Measurements from ENCODE around the gene ZNF862. TPM values are rescaled to one million over a fixed set of nuclear protein-coding genes. Genes with fewer than 3 reads are reported as not detected.

ZNF862 gene
- total and polyA plus RNA-seq, 2 of the 8 experiments (the other 6 are each of a cell fraction or from before 2014, with no cell fraction given): 1.8 to 3.9 TPM

GRCh38 chr7:149871576-149871975 is 33.4 kb downstream of the ZNF862 start:
- Histone ChIP-seq H3K27me3 (replicated peaks in 1 of 4; ENCODE audit: control insufficient read depth in 3 of 4, extremely low read depth in 1 of 4, insufficient read depth in 3 of 4, low read length in 3 of 4) (peaks cover 0 to 22% (median 14%) of the 10 kb centered on the region in 4 experiments; a peak in 6 of 7 replicates), H2AK5ac (ENCODE audit: low read depth, low read length) (no peak overlapping the region), H4K20me1 (replicated peaks in 1 of 2; ENCODE audit: control insufficient read depth in 1 of 2, insufficient read depth in 2 of 2, low read length in 2 of 2) (no peaks in the 10 kb centered on the region), H3K18ac (ENCODE audit: extremely low read depth, low read length) (no peak overlapping the region), H4K91ac (replicated peaks; ENCODE audit: insufficient read length, low read length) (no peak overlapping the region), H2BK12ac (ENCODE audit: low read depth, low read length) (no peak overlapping the region), H4K5ac (ENCODE audit: insufficient read length, low read depth, low read length) (no peak overlapping the region), H3K36me3 (ENCODE audit: control insufficient read depth in 2 of 4, insufficient read depth in 4 of 4, low read length in 3 of 4) (peaks cover 0 to 3% (median 0%) of the 10 kb centered on the region in 4 experiments; a peak in 2 of 8 replicates), H2BK5ac (ENCODE audit: low read depth, low read length) (no peak overlapping the region), H3K79me1 (ENCODE audit: low read depth, low read length) (no peaks in the 10 kb centered on the region), H4K8ac (ENCODE audit: extremely low read depth, insufficient read depth, low read length) (no peak overlapping the region), H3K4me3 (ENCODE audit: extremely low read depth in 1 of 4, insufficient read depth in 2 of 4, low read depth in 3 of 4, low read length in 4 of 4) (no peak overlapping the region), H3K56ac (replicated peaks; ENCODE audit: insufficient read length, low read depth, low read length) (no peak overlapping the region), H2BK15ac (ENCODE audit: low read length) (no peak overlapping the region), H2BK120ac (replicated peaks; ENCODE audit: low read depth, low read length) (no peak overlapping the region), H3K4me1 (replicated peaks in 1 of 4; ENCODE audit: control insufficient read depth in 3 of 4, insufficient read depth in 4 of 4, low read length in 3 of 4) (peaks cover 0 to 12% (median 4%) of the 10 kb centered on the region in 4 experiments; a peak in 4 of 7 replicates), H3K9ac (replicated peaks in 1 of 4; ENCODE audit: extremely low read depth in 1 of 4, low read depth in 3 of 4, low read length in 3 of 4) (no peak overlapping the region), H3K9me3 (ENCODE audit: insufficient read depth in 2 of 2, low read depth in 1 of 2, low read length in 1 of 2) (no peaks in the 10 kb centered on the region), H2AFZ (ENCODE audit: low read length) (no peak overlapping the region), H3K23ac (ENCODE audit: insufficient read length) (no peak overlapping the region), H3K4ac (replicated peaks; ENCODE audit: insufficient read length, low read depth, low read length) (no peak overlapping the region), H3K23me2 (ENCODE audit: low read depth, low read length) (peaks cover 11% of the 10 kb centered on the region; the same call in 1 of the 2 replicates), H3K27ac (ENCODE audit: low read depth, low read length) (no peak overlapping the region), H3K79me2 (ENCODE audit: control insufficient read depth in 1 of 2, insufficient read depth in 2 of 2, low read length in 2 of 2) (no peaks in the 10 kb centered on the region), H3K14ac (ENCODE audit: insufficient read length) (no peak overlapping the region), H3K4me2 (ENCODE audit: insufficient read depth in 1 of 2, low read depth in 2 of 2, low read length in 2 of 2) (no peak overlapping the region), H2BK20ac (ENCODE audit: low read length) (no peak overlapping the region)
- CTCF ChIA-PET (ENCODE audit: partially characterized antibody): interaction anchor here (0.6 to 5.5 kb wide), 6 partner anchors 11 to 139 kb away, joined by 3 to 60 read pairs (median 4); no protein-coding TSS in a partner anchor
- FAIRE-seq (no peak), DNase-seq (ENCODE audit: low read depth in 1 of 2, low spot score in 2 of 2) (no peak)
- 87% methylated on average over 1 of the region's 1 CpG; no CpG with 5 or more reads in 1 of the 2 experiments for WGBS, 2 experiments (ENCODE audit: extremely low coverage in 1 of 2, insufficient coverage in 1 of 2, insufficient read length in 1 of 2, insufficient replicate concordance in 2 of 2, low coverage in 1 of 2, low lambda C conversion rate in 2 of 2, missing lambda C conversion rate in 1 of 2)
- POLR2A ChIA-PET (ENCODE audit: partially characterized antibody): interaction anchor here (1.0 kb wide), 1 partner anchor 27 kb away, joined by 4 read pairs; no protein-coding TSS in a partner anchor
- TF ChIP-seq KDM1A (IDR thresholded peaks at IDR 0.05; ENCODE audit: borderline replicate concordance, low read length) (no peak), SAP30 (IDR thresholded peaks at IDR 0.05; ENCODE audit: insufficient read depth, insufficient replicate concordance, low read length) (no peak), SUZ12 (IDR thresholded peaks at IDR 0.05; ENCODE audit: low read length) (no peak), KDM4A (IDR thresholded peaks at IDR 0.05; ENCODE audit: low read depth, low read length, severe bottlenecking) (no peak)
